Osteocyte (in vitro differentiated cells): Measurements from ENCODE around the gene SLC30A4. TPM values are rescaled to one million over a fixed set of nuclear protein-coding genes. Genes with fewer than 3 reads are reported as not detected.

Experiments used
- DNase-seq: peaks from one replicate; pipeline ENCODE4 v3.0.0; 2021; ENCODE audit warnings: mixed read lengths; ENCODE audit not compliant: unreplicated experiment; ENCODE audit errors: extremely low spot score
- H3K27ac Mint-ChIP-seq: one replicate; pipeline ENCODE4 v1.8.0; 2021; ENCODE audit warnings: mild to moderate bottlenecking, mixed read lengths; ENCODE audit not compliant: unreplicated experiment
- H3K27me3 Mint-ChIP-seq: one replicate; pipeline ENCODE4 v1.8.0; 2021; ENCODE audit warnings: mixed read lengths; ENCODE audit not compliant: unreplicated experiment
- H3K36me3 Mint-ChIP-seq: one replicate; pipeline ENCODE4 v1.8.0; 2021; ENCODE audit warnings: mixed read lengths; ENCODE audit not compliant: unreplicated experiment
- H3K4me1 Mint-ChIP-seq: one replicate; pipeline ENCODE4 v1.8.0; 2021; ENCODE audit warnings: mixed read lengths; ENCODE audit not compliant: unreplicated experiment
- H3K4me3 Mint-ChIP-seq: one replicate; pipeline ENCODE4 v1.8.0; 2021; ENCODE audit warnings: mild to moderate bottlenecking, moderate library complexity, mixed read lengths; ENCODE audit not compliant: unreplicated experiment
- H3K9me3 Mint-ChIP-seq: one replicate; pipeline ENCODE4 v1.8.0; 2021; ENCODE audit warnings: mixed read lengths; ENCODE audit not compliant: unreplicated experiment
- total RNA-seq: library from RNA; stranded (reverse); gene quantifications from 2 replicates; pipeline ENCODE4 v1.2.1, GENCODE V29; 2021
- TF ChIP-seq, protein P1 (sequence below): fragments of 200-600 bp; sonication (generic); IDR thresholded peaks from 2 replicates; pipeline ENCODE4 v1.5.0; 2021; ENCODE audit warnings: antibody characterized with exemption, mild to moderate bottlenecking, moderate library complexity

Gene SLC30A4
- total RNA-seq, 1 donor from 2014 or later, result 14.8 TPM

DNA sequence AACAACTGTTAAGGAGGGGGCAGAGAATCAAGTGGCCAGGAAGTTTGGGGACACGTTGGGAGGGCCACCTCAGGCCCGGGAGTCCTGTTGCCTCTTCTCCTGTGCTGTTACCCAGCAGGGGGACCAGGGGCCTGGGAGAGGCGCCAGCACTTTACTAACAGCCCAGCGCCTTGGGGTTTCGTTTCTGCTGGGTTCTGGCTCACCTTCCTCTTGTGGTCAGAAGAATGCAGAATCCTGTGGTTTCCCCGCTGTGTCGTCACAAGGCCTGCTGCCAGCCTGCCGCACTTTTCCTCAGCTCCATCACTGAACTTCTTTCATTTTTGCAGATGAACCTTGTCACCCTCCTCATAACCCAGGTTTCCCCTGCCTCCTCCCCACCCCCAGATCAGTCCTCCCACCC lies 67.7 kb downstream of the SLC30A4 start:
- no peaks in the 10 kb centered on the region for H3K36me3 Mint-ChIP-seq
- H3K27ac Mint-ChIP-seq, result peak overlapping the region; percentile 68
- TF ChIP-seq, protein P1, sequence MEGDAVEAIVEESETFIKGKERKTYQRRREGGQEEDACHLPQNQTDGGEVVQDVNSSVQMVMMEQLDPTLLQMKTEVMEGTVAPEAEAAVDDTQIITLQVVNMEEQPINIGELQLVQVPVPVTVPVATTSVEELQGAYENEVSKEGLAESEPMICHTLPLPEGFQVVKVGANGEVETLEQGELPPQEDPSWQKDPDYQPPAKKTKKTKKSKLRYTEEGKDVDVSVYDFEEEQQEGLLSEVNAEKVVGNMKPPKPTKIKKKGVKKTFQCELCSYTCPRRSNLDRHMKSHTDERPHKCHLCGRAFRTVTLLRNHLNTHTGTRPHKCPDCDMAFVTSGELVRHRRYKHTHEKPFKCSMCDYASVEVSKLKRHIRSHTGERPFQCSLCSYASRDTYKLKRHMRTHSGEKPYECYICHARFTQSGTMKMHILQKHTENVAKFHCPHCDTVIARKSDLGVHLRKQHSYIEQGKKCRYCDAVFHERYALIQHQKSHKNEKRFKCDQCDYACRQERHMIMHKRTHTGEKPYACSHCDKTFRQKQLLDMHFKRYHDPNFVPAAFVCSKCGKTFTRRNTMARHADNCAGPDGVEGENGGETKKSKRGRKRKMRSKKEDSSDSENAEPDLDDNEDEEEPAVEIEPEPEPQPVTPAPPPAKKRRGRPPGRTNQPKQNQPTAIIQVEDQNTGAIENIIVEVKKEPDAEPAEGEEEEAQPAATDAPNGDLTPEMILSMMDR, result no peak
- DNase-seq, result peak; percentile 92
- H3K4me3 Mint-ChIP-seq, result no peak overlapping the region
- no peaks in the 10 kb centered on the region for H3K27me3 Mint-ChIP-seq
- H3K4me1 Mint-ChIP-seq, result peaks cover 46% of the 10 kb centered on the region
- H3K9me3 Mint-ChIP-seq, result peaks cover 4% of the 10 kb centered on the region

DNA sequence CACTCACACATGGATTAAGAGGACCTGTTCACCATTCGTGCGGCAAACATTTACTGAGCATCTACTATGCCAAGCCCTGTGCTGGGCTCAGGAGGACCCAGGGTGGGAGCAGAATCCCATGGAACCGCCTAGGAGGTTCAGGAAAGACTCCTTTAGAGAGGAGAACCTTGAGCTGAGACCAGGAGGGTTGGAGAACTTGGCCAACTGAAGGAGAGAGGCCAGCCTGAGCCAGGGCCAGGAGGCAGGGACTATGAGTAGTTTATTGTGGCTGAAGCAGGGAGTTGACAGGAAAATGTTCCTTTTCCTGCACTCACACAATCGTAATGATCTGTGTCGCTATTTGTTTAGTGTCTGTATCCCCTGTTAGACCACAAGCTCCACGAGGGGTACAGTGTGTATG lies 71.3 kb downstream of the SLC30A4 start:
- TF ChIP-seq, protein P1, result no peak
- no peaks in the 10 kb centered on the region for H3K27me3 Mint-ChIP-seq
- H3K4me3 Mint-ChIP-seq, result no peak overlapping the region
- no peak overlapping the region for H3K27ac Mint-ChIP-seq
- peaks cover 43% of the 10 kb centered on the region for H3K4me1 Mint-ChIP-seq
- no peaks in the 10 kb centered on the region for H3K36me3 Mint-ChIP-seq
- H3K9me3 Mint-ChIP-seq, result peaks cover 4% of the 10 kb centered on the region
- DNase-seq, result no peak

DNA sequence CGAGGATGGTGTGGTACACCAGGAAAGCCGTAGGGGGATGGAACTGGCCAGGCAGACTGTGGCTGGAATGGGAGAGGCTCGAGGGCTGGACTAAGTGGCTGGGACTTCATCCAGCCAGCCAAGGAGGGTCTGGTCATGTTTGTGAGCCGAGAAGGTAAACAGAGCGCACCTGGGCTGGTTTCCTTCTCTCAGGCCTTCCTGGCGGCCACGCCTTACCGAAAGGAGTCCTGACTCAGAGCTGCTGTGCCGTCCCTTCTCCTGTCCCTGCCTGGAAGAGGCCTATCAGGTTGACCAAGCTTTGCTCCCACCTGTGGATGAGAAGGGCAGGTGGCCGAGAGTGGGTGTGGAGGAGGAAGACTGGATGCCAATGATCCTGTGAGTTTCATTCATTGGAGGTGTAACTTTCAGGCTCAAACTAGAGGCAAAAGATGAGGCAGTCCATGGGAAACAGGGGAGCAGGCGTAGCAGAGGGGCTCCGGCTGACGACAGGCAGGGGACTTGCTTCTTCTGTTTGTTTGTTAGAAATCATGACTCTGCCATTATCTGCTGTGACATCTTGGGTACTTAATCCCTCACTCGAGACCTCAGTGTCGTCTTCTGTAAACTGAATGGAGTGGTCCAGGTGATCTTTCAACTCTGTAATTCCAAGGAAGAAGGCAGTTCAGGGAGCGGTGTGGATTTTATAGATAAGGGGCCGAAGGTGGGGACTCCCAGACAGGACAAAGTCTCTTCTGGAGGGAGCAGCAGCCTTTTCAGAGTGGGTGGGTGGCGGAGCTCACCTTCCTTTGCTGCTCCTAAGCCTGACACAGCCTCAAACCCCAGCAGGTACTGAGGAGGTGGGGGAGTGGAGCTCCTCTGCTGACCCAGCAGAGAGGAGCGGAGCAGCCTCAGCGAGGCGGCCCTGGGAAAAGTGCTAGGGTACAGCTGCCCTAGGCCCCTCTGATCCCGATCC lies 72.4 kb downstream of the SLC30A4 start:
- no peaks in the 10 kb centered on the region for H3K27me3 Mint-ChIP-seq
- H3K36me3 Mint-ChIP-seq, result no peaks in the 10 kb centered on the region
- H3K27ac Mint-ChIP-seq, result no peak overlapping the region
- peaks cover 4% of the 10 kb centered on the region for H3K9me3 Mint-ChIP-seq
- DNase-seq, result no peak
- no peak overlapping the region for H3K4me3 Mint-ChIP-seq
- H3K4me1 Mint-ChIP-seq, result peaks cover 46% of the 10 kb centered on the region
- TF ChIP-seq, protein P1, result no peak

DNA sequence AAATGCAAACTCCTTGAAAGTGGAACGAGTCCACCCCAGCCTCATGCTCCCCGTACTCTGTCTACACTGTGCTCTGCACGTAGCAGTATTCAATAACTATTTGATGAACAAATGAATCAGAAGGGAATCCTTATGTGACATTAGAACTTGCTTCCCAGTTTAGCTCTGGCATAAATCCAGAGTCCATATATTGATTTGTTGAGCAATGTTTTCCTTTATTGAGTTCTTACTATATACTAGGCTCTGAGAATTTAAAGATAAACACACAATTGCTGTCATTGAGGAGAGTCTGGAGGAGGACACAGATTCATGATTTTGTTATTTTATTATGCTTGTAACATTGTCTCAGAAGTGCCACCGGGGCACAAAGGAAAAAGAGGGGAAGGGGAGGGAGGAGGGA lies 73.2 kb downstream of the SLC30A4 start:
- Mint-ChIP-seq H3K4me3 (no peak overlapping the region), H3K27ac (no peak overlapping the region), H3K4me1 (peaks cover 45% of the 10 kb centered on the region), H3K9me3 (peaks cover 4% of the 10 kb centered on the region), H3K36me3 (no peaks in the 10 kb centered on the region), H3K27me3 (no peaks in the 10 kb centered on the region)
- no peak for DNase-seq
- TF ChIP-seq, protein P1, result no peak

DNA sequence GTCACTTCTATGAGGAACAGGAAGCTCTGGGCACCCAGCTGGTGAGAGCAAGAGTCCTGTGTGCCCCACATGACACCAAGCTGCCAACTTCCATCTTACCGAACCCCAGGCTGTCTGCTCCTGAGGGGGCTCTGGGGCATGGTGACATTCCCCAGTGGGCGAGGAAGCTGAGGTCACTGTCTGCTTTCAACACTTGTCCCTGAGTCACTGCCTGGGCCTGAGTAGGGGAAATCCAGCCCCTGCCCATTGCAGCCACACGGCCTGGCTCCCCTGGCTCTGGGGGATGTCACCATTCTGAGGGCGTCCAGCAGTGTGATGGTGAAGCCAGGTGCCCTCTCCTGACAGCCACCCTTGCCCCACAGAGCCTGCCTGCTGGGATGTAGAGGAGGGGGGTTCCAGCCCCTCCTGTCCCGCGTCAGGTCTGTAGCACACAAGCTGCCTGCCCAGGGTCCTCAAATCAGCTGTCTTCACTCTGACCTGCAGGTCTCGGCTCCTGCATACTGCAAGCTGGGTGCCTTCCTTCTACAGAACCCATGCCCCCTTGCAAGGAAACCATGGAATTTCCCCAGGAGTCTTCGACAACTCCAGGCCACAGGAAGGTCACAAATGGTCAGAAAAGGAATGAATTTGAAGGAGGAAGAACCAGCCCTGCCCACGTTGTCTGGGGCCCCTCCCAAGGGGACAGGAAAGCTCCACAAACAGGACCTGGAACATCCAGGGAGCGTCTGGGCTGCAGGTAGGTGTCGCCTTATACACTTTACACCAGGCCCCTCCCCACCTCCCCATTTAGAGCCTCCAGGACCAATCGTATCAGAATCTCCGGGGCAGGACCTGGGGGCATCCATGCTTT lies 74.3 kb downstream of the SLC30A4 start:
- TF ChIP-seq, protein P1, result no peak
- DNase-seq, result no peak
- Mint-ChIP-seq H3K4me1 (peaks cover 42% of the 10 kb centered on the region), H3K36me3 (no peaks in the 10 kb centered on the region), H3K27ac (no peak overlapping the region), H3K9me3 (peaks cover 4% of the 10 kb centered on the region), H3K4me3 (no peak overlapping the region), H3K27me3 (no peaks in the 10 kb centered on the region)
